Endothelial cell (in vitro differentiated cells): ENCODE measurements around the gene DMD. TPM values are rescaled to one million over a fixed set of nuclear protein-coding genes. Genes with fewer than 3 reads are reported as not detected.

Source experiments
- DNase-seq: peaks from one replicate; pipeline ENCODE4 v3.0.0; 2021; ENCODE audit warnings: low spot score
- H3K27ac Mint-ChIP-seq: one replicate; pipeline ENCODE4 v1.8.0; 2021; ENCODE audit warnings: mixed read lengths, inconsistent platforms; ENCODE audit not compliant: unreplicated experiment
- H3K27me3 Mint-ChIP-seq: one replicate; pipeline ENCODE4 v1.8.0; 2021; ENCODE audit warnings: mild to moderate bottlenecking, moderate library complexity, mixed read lengths, inconsistent platforms; ENCODE audit not compliant: unreplicated experiment
- H3K36me3 Mint-ChIP-seq: one replicate; pipeline ENCODE4 v1.8.0; 2021; ENCODE audit warnings: mild to moderate bottlenecking, low read depth, mixed read lengths, inconsistent platforms; ENCODE audit not compliant: unreplicated experiment
- H3K4me1 Mint-ChIP-seq: one replicate; pipeline ENCODE4 v1.8.0; 2021; ENCODE audit warnings: mild to moderate bottlenecking, mixed read lengths, inconsistent platforms; ENCODE audit not compliant: unreplicated experiment
- H3K4me3 Mint-ChIP-seq: one replicate; pipeline ENCODE4 v1.8.0; 2021; ENCODE audit warnings: mild to moderate bottlenecking, mixed read lengths, inconsistent platforms; ENCODE audit not compliant: unreplicated experiment
- H3K9me3 Mint-ChIP-seq: one replicate; pipeline ENCODE4 v1.8.0; 2021; ENCODE audit warnings: mixed read lengths, inconsistent platforms; ENCODE audit not compliant: unreplicated experiment
- CTCF ChIP-seq: fragments of 200-600 bp; sonication (generic); IDR thresholded peaks from one replicate; pipeline ENCODE4 v1.5.0; 2021; ENCODE audit warnings: antibody characterized with exemption; ENCODE audit not compliant: unreplicated experiment
- total RNA-seq: library from RNA; stranded (reverse); fragmentation: NEBNext Ultra II Directional; extraction: Animal tissue kit (Norgen Biotek cat#: 25700); gene quantifications from one replicate; pipeline ENCODE4 v1.2.1, GENCODE V29; 2021; ENCODE audit not compliant: unreplicated experiment

Gene DMD
- total RNA-seq, 1 donor from 2014 or later: 5.5 TPM

- H3K4me3 Mint-ChIP-seq: no peak overlapping the region
- no peaks in the 10 kb centered on the region for H3K27me3 Mint-ChIP-seq
- TF ChIP-seq CTCF: no peak
- no peaks in the 10 kb centered on the region for H3K36me3 Mint-ChIP-seq
- no peak for DNase-seq
- H3K4me1 Mint-ChIP-seq: no peaks in the 10 kb centered on the region
- H3K27ac Mint-ChIP-seq: no peak overlapping the region
- no peaks in the 10 kb centered on the region for H3K9me3 Mint-ChIP-seq
Measured at GRCh38 chrX:32392655-32393054, 818.7 kb downstream of the DMD start.

GRCh38 chrX:32370456-32371205, 840.7 kb downstream of the DMD start:
- DNase-seq: no peak
- no peaks in the 10 kb centered on the region for H3K4me1 Mint-ChIP-seq
- TF ChIP-seq CTCF: no peak
- no peaks in the 10 kb centered on the region for H3K9me3 Mint-ChIP-seq
- no peaks in the 10 kb centered on the region for H3K27me3 Mint-ChIP-seq
- H3K27ac Mint-ChIP-seq: no peak overlapping the region
- H3K36me3 Mint-ChIP-seq: no peaks in the 10 kb centered on the region
- no peak overlapping the region for H3K4me3 Mint-ChIP-seq

- Mint-ChIP-seq H3K9me3 (no peaks in the 10 kb centered on the region), H3K36me3 (no peaks in the 10 kb centered on the region)
Measured at GRCh38 chrX:32293962-32294700, 917.2 kb downstream of the DMD start.

GRCh38 chrX:32289356-32289755, 922.0 kb downstream of the DMD start:
- Mint-ChIP-seq H3K27ac (no peak overlapping the region), H3K4me3 (no peak overlapping the region), H3K27me3 (no peaks in the 10 kb centered on the region), H3K36me3 (no peaks in the 10 kb centered on the region), H3K4me1 (no peaks in the 10 kb centered on the region), H3K9me3 (no peaks in the 10 kb centered on the region)
- no peak for TF ChIP-seq CTCF
- DNase-seq: no peak

More at GRCh38 chrX:32293962-32294700, 917.2 kb downstream of the DMD start:
- Mint-ChIP-seq H3K4me1 (no peaks in the 10 kb centered on the region), H3K27me3 (no peaks in the 10 kb centered on the region), H3K27ac (no peak overlapping the region), H3K4me3 (no peak overlapping the region)
- no peak for TF ChIP-seq CTCF
- DNase-seq: no peak

- DNase-seq: no peak
- no peaks in the 10 kb centered on the region for H3K27me3 Mint-ChIP-seq
- no peaks in the 10 kb centered on the region for H3K9me3 Mint-ChIP-seq
- H3K4me3 Mint-ChIP-seq: no peak overlapping the region
- no peak overlapping the region for H3K27ac Mint-ChIP-seq
- H3K36me3 Mint-ChIP-seq: no peaks in the 10 kb centered on the region
- no peak for TF ChIP-seq CTCF
- H3K4me1 Mint-ChIP-seq: no peaks in the 10 kb centered on the region
Measured at GRCh38 chrX:32281853-32282252, 929.5 kb downstream of the DMD start.
